ENCODE results near the gene NAT8L.

GRCh38 chr4:2024683-2025082, 34.4 kb upstream of the NAT8L start:
- no peak for TF ChIP-seq BHLHE40 (IDR thresholded peaks at IDR 0.05; ENCODE audit: low read depth, low read length)
- no peak for TF ChIP-seq POLR2A (IDR thresholded peaks at IDR 0.05; ENCODE audit: low read depth, low read length)
- no peak for TF ChIP-seq CTCF (conservative IDR thresholded peaks at IDR 0.05; ENCODE audit: low read depth, low read length)
- TF ChIP-seq USF2 (IDR thresholded peaks at IDR 0.05; ENCODE audit: low read depth, low read length), result no peak
- TF ChIP-seq RFX5 (IDR thresholded peaks at IDR 0.05; ENCODE audit: low read depth, low read length), result no peak
- no peak for TF ChIP-seq RCOR1 (IDR thresholded peaks at IDR 0.05; ENCODE audit: insufficient replicate concordance, low read length)
- TF ChIP-seq MXI1 (IDR thresholded peaks at IDR 0.05; ENCODE audit: borderline replicate concordance, low read depth, low read length), result no peak
- no peak for TF ChIP-seq SMC3 (IDR thresholded peaks at IDR 0.05; ENCODE audit: low read depth, low read length)
- TF ChIP-seq CEBPB (IDR thresholded peaks at IDR 0.05; ENCODE audit: low read depth, low read length), result no peak
- TF ChIP-seq, protein P1, sequence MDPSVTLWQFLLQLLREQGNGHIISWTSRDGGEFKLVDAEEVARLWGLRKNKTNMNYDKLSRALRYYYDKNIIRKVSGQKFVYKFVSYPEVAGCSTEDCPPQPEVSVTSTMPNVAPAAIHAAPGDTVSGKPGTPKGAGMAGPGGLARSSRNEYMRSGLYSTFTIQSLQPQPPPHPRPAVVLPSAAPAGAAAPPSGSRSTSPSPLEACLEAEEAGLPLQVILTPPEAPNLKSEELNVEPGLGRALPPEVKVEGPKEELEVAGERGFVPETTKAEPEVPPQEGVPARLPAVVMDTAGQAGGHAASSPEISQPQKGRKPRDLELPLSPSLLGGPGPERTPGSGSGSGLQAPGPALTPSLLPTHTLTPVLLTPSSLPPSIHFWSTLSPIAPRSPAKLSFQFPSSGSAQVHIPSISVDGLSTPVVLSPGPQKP (IDR thresholded peaks at IDR 0.05; ENCODE audit: borderline replicate concordance, low read depth, low read length), result no peak
- TF ChIP-seq MAZ (IDR thresholded peaks at IDR 0.05; ENCODE audit: borderline replicate concordance, low read depth, low read length), result no peak
- no peak for TF ChIP-seq RAD21 (IDR thresholded peaks at IDR 0.05; ENCODE audit: low read length)
